ENCODE measurements around the gene MSH5. TPM values are rescaled to one million over a fixed set of nuclear protein-coding genes. Genes with fewer than 3 reads are reported as not detected.
"Not testable (repeated sequence)": the region's sequence is repeated elsewhere in the genome, so short reads cannot be mapped to it uniquely, and the experiment has no call there.

Gene MSH5
- total RNA-seq, 6 experiments from 2014 or later: 3.2 to 8.5 (median 4.3) TPM

- no peak overlapping the region for H3K4me3 ChIP-seq
- 71% methylated on average over 5 of the region's 5 CpGs for WGBS (ENCODE audit: insufficient coverage, low coverage, low lambda C conversion rate, missing lambda C conversion rate)
- ATAC-seq: no peak
- no peaks in the 10 kb centered on the region for H3K9me3 ChIP-seq
- peaks cover 0 to 12% (median 4%) of the 10 kb centered on the region in 4 donors for H3K4me1 ChIP-seq
- no peaks in the 10 kb centered on the region for H3K36me3 ChIP-seq
- intact Hi-C loops (cut with DNase I): no loop called here
- TF ChIP-seq POLR2A (IDR thresholded peaks at IDR 0.05): no peak
- TF ChIP-seq, protein P1, sequence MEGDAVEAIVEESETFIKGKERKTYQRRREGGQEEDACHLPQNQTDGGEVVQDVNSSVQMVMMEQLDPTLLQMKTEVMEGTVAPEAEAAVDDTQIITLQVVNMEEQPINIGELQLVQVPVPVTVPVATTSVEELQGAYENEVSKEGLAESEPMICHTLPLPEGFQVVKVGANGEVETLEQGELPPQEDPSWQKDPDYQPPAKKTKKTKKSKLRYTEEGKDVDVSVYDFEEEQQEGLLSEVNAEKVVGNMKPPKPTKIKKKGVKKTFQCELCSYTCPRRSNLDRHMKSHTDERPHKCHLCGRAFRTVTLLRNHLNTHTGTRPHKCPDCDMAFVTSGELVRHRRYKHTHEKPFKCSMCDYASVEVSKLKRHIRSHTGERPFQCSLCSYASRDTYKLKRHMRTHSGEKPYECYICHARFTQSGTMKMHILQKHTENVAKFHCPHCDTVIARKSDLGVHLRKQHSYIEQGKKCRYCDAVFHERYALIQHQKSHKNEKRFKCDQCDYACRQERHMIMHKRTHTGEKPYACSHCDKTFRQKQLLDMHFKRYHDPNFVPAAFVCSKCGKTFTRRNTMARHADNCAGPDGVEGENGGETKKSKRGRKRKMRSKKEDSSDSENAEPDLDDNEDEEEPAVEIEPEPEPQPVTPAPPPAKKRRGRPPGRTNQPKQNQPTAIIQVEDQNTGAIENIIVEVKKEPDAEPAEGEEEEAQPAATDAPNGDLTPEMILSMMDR (IDR thresholded peaks at IDR 0.05): no peak
- no peaks in the 10 kb centered on the region for H3K27me3 ChIP-seq
- H3K27ac ChIP-seq: peak overlapping the region in 2 of 3 donors; percentile 4 to 33
- no peak for DNase-seq
Measured at GRCh38 chr6:31797588-31797987, 57.8 kb downstream of the MSH5 start.

DNA sequence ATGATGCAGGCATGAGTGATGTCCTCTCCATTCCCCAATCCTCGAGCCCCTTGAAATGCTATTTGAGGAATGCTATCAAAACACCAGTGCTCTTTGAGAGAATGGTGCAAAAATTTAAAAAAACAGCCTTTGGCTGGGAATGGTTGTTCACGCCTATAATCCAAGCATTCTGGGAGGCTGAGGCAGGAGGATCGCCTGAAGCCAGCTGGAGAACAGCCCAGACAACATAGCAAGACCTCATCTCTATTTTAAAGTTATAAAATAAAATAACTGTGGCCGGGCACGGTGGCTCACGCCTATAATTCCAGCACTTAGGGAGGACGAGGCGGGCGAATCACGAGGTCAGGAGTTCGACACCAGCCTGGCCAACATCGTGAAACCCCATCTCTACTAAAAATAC is 60.0 kb downstream of the MSH5 start:
- intact Hi-C loops (cut with DNase I): no loop called here
- Histone ChIP-seq H3K27ac (no peak overlapping the region), H3K9me3 (no peaks in the 10 kb centered on the region), H3K36me3 (no peaks in the 10 kb centered on the region), H3K4me3 (no peak overlapping the region), H3K27me3 (no peaks in the 10 kb centered on the region), H3K4me1 (peaks cover 0 to 7% (median under 1%) of the 10 kb centered on the region in 4 donors)
- no peak for TF ChIP-seq POLR2A (IDR thresholded peaks at IDR 0.05)
- TF ChIP-seq, protein P1 (IDR thresholded peaks at IDR 0.05): no peak
- DNase-seq: no peak
- 97% methylated on average over 12 of the region's 12 CpGs for WGBS (ENCODE audit: insufficient coverage, low coverage, low lambda C conversion rate, missing lambda C conversion rate)
- ATAC-seq: no peak

DNA sequence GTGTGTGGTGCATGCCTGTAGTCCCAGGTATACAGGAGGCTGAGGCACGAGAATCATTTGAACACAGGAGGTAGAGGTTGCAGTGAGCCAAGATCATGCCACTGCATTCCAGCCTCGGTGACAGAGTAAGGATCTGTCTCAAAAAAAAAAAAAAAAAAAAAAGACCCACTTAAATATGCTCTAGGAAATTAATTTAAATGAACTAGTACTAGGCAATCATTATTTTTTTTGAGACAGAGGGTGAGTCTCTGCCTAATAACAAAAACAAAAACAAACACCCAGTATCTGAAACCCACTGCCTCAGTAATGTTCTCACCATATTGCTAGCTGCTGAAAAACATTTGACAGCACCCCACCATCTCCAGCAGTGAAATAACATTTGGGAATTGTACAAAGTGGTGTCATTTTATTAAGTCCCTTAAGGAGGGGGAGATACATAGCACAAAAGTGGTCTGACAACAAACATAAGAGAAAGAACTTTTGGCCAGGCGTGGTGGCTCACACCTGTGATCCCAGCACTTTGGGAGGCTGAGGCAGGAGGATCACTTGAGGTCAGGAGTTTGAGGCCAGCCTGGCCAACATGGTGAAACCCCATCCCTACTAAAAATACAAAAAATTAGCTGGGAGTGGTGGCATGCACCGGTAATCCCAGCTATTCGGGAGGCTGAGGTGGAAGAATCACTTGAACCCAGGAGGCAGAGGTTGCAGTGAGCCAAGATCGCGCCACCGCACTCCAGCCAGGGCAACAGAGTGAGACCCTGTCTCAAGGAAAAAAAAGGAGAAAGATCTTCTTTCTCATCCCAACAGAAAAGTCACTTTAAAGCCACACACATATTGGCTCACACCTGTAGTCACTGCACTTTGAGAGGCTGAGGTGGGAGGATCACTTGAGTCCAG is 61.5 kb downstream of the MSH5 start:
- intact Hi-C loops (cut with DNase I): not testable (repeated sequence)
- 85% methylated on average over 7 of the region's 8 CpGs for WGBS (ENCODE audit: insufficient coverage, low coverage, low lambda C conversion rate, missing lambda C conversion rate)

DNA sequence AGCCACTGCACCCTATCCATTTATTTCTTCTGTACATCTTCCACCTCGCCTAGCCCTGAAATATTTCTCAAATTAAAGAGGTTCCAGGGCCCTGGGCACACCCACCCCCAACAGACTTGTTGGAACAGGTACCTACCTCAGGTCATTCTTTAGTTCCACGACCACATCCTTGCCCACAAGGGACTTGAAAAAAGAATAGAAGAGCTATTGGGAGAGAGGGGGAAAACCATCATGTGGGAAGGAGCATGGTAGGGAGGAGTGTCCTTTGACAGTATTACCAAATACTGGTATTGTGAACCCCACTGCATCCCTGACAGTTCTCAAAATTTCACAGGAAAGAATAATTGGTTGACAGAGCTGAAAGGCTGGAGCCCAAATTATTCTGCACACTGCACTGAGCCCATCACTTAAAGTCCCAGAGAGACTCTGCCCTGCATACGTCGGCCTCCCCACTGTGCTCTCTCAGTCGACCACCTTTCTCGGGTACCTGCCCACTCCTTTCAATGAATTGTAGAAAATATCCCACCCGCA is 66.2 kb downstream of the MSH5 start:
- Histone ChIP-seq H3K4me3 (peak overlapping the region; percentile 60 to 62 (median 60)), H3K36me3 (no peaks in the 10 kb centered on the region), H3K27ac (peak overlapping the region; percentile 83 to 93 (median 85)), H3K9me3 (no peaks in the 10 kb centered on the region), H3K4me1 (peaks cover 0 to 19% (median 8%) of the 10 kb centered on the region in 4 donors), H3K27me3 (no peaks in the 10 kb centered on the region)
- 14% methylated on average over 7 of the region's 7 CpGs for WGBS (ENCODE audit: insufficient coverage, low coverage, low lambda C conversion rate, missing lambda C conversion rate)
- DNase-seq (no peak), ATAC-seq (peak in 1 of 4 donors; percentile 0)
- intact Hi-C loops (cut with DNase I): no loop called here
- no peak for TF ChIP-seq POLR2A (IDR thresholded peaks at IDR 0.05)
- TF ChIP-seq, protein P1 (IDR thresholded peaks at IDR 0.05): no peak

More for the DNA sequence above, 61.5 kb downstream of the MSH5 start:
- not testable (repeated sequence) for H3K36me3 ChIP-seq, ATAC-seq, H3K27ac ChIP-seq, H3K4me1 ChIP-seq, H3K4me3 ChIP-seq, H3K27me3 ChIP-seq, DNase-seq, H3K9me3 ChIP-seq
